ENCODE measurements around the gene GPR34.
"Not testable (repeated sequence)": the region's sequence is repeated elsewhere in the genome, so short reads cannot be mapped to it uniquely, and the experiment has no call there.

GPR34 gene

DNA sequence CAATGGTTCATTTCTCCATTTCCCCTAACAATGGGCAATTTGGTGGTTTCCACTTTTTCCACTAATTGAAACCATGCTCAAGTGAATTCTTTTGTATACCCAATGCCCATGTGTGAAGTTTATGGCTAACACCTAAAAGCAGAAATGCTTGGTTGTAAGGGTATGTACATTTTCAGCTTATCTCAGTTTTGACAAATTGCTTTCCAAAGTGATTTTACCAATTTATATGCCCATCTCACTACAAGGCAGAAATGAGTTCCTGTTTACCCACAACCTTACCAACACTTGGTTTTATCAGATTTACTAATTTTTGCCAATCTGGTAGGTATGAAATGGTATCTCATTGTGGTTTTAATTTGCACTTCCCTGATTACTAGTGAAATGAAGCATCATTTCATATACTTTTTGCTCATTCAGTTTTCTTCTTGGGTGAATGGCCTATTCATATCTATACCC is 14.8 kb downstream of the GPR34 start:
- no peak for DNase-seq

DNA sequence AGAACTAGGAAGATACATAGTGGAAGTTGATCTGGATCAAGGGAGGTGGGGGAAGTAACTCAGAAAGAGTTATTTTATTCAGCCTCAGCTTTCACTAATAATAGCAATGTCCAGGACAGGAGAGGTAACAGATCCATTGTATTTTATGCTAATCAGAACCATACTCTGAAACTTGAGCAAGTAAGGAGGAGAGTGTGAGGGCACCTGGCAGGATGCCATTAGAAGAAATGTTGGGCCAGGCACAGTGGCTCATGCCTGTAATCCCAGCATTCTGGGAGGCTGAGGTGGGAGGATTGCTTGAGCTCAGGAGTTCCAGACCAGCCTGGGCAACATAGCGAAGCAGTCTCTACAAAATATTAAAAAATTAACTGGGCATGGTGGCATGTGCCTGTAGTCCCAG is 16.3 kb downstream of the GPR34 start:
- DNase-seq, result no peak

DNA sequence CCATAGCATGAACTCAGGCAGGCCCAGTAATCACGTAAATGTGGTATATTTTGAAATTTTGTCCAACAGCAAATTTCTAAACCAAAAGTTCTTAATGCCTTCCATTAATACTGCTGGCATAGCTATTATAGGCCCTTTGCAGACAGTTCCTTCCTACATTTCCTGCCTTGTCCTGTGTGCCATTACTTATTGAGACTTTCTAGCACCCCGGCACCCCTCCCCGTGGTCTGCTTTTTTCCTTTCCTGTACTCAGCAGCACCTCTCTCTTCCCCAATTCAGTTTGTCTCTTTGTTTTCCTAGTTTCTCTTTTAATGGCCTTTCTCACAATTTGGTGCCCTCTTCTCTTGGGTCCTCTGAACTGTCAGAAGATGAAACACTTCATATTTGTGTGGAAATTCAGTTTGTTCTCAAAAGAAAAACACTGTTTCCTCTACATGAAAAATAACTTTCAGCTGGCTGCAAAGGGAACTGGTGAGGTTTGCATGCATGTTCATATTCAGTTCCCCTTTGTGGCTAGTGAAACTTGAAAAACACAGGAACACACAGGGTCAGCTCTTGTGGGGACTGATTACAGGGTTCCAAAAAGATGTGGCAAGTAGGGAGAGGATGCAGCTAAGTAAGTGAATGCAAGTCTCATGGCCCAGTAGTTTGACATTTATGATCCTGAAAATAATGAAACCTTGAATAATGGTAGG is 17.1 kb downstream of the GPR34 start:
- DNase-seq, result no peak

DNA sequence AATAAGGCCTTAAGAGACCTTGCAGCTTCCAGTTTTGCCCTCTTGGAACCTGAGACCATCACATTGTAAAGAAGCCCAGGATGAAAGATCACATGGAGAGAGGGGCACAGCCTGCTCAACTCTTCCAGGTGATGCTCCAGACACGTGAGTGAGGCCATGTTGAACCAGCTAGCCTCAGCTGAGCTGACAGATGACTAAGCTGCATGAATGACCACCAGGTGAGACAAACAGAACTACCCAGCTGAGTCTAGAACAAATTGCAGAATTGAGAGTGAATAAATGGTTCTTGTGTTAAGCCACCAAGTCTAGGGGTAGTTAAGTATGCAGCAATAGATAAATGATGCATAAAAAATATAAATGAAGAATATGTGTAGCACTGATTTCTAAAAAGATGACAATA is 18.4 kb downstream of the GPR34 start:
- no peak for DNase-seq

DNA sequence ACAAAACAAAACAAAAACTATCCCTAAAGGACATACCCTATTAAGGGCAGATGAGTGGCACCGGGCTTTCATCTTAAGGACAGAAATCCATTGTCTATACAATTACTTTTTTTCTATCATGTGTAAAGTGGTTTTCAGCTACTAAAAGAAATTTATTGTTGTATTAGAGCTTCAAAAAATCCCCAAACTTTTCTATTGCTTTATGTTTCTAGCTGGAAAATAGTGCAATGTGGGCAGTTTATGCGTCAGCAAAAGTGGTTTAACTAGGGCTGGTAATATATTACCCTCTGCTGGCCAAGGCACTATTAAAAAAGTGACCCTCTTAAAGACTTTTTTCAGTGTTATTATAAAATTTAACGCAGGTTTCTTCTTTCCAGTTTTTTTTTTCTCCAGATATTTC is 19.7 kb downstream of the GPR34 start:
- DNase-seq, result no peak

DNA sequence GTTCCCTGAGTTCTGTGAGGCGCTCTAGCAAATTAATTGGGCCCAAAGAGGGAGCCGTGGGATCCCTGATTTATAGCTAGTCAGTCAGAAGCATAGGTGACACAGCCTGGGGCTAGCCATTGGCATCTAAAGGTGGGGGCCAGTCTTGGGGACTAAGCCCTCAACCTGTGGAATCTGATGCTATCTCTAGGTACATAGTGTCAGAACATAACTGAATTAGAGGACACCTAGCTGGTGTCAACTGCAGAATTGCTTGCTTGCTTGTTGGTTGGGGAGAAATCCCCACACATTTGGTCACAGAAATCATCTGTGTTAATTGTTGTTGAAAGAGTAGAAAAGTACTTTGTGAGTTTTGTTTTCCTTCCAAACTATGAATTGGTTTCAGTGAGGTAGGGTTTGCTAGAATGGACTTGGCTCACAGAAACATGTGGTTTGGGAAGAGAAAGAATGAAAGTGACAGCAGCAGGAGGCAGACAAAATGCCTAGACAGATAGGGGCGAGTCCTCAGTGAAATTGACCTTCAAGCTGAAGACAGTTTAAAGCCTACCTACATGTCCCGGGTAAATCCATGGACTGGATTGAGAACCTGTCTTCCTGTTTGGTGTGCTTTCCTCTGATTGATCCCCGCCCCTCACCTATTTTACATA is 22.4 kb downstream of the GPR34 start:
- no peak for DNase-seq

DNA sequence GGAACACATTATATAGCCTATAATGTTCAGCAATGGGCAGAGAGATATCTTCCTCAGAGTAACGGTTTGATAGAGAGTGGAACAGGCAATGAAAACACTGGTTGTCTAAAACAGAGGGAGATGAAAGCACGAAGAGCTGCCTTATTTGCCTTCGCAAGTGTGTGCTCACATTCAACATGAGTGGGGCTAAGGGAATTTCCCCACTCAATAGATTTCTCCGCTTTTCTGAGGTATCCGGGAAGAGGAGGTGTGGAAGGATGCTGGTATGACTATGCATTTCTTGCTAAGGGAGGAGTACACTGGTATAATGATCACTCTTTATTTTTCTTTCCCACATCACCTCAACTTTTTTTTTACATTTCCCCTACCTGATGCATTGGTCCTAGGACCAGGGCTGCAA is 27.4 kb downstream of the GPR34 start:
- no peak for DNase-seq

DNA sequence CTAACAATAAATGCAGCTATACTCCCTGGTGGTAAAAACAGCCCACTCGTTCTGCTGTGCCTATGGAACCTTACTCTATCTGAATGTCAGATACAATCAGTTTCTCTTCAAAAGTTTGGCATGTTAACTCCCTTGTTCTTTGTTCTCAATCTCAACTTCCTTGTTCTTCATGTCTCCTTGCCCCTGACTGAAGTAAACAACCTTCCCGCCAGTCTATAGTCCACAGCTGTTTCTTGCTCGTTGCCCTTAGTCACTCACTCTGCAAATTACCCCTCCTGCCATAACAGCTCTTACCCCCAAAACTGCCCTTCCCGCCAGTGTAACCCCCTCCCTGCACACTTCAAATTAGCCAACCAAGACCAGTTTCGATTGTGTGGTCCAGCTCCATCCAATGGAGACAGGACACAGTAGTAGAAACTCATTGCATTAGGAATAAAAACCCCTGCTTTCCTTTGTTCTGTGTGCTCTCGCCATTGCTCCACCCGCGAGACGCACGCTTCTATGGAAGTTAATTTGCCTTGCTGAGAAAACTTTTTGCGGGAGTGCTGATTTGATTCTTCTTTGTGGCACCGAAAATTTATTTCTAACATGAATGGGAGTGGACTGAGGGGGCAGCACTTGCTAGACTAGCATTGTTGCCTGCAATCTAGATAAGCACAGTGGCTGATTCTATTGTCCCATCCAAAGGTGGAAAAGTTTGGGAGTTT is 28.1 kb downstream of the GPR34 start:
- DNase-seq, result no peak

DNA sequence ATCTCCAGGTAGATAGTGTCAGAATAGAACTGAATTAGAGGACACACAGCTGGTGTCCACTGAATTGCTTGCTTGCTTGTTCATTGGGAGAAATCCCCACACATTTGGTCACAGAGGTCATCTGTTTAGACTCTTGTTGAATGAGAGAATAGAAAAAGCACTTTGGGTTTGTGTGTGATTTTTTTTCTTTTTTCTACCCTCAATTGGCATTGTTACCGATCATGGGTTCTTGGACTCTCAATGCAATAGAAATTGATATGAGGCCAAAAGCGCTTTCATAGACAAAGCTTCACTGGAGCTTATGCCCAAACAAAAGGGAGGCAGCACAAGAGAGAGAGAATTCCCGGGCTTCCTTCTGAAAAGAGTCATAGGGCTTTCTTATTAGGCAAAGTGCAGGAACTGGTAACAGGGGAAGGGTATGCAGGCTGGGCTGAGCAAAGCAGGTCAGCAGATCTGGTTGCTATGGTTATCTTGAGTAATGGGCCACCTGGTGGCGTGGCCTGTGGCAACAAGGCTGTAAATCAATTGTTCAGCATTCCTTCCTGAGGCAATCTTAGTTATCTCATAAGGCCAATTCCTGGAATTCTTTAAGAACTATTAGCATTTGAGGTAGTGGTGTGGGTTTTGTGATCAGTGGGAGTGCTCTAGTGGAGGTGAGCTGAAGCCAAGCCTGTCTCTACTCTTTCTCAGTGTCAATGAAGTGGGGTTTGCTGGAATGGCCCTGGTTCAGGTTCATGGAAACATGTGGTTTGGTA is 29.9 kb downstream of the GPR34 start:
- DNase-seq, result no peak

DNA sequence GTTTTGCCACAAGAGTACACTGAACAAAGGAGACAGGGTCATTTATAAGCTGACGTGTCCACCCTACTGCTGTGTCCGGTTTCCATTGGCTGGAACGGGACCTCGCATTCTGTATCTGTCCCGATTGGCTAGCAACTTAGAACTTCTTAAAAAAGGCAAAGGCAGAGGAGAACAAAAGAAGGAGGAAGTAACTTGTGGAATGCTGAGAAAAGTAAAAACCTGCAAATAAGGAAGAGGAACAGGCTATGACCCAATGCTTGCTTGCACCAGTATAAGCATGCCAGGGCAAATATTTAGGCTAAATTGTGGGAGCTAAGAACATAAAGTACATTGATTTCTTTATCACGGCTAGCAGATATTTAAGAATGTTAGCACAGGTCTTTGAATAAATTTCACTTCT is 30.8 kb downstream of the GPR34 start:
- not testable (repeated sequence) for DNase-seq

DNA sequence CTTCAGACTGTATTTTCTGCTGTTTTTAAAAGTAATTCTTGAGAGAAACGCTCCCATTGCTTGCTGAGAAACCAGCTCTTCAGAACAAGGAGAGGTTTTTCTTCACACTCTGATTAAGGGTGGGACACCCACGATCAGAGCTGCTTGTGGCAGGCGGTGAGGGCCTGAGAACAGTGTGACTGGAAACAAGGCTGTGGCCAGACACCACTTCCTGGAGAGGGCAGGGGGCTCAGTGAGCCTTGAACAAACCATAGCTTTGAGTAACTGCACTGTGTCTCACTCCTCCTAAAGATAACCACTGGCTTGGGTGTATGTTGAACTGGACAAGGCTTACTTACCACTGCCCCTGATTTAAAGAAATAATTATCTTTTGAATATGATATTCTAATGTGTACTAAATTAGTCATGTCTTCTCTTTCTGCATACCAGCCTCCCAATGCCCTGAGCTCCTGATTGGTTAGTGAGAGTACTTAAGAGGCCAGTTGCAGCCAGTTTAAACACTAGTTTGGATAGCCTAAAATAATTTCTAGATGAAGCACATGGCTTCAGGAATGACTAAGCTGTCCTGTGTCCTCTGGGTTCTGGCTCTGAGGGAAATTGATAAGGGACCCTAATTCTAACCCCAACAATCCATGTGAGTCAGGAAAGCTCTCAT is 31.5 kb downstream of the GPR34 start:
- DNase-seq, result no peak

DNA sequence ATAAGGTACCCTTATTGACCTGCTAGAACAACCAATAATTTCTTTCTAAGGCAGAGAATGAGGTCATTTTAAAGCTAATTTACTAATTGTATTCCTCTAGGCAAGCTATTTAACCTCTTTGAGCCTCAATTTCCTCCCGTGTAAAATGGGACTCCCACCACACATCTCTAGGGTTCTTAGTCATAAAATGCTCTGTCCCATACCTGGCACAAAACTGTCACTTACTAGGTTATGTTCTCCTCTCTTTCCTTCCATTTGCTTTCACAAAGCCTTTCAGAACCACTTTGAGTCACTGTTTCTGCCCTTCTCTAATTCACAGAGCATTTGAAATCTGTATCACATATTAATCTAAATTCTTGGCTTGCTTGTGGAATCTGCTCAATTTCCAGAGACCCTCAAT is 32.8 kb downstream of the GPR34 start:
- no peak for DNase-seq

DNA sequence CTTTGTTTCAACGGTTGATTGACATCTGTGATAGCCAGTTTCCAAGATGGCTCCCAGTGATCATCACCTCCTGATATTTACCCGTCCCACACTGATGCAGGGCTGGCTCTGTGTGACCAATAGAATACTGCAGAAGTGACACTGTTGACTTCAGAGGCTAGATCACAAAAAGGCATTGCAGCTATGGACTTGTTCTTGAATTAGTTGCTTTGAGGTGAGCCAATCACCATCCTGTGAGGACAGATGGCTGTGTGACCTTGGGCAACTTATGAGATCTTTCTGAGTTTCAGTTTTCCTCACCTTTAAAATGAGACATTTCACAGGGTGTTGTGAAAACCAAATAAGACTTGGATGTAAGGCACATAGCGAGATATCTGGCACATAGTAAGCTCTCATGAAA is 33.4 kb downstream of the GPR34 start:
- no peak for DNase-seq

DNA sequence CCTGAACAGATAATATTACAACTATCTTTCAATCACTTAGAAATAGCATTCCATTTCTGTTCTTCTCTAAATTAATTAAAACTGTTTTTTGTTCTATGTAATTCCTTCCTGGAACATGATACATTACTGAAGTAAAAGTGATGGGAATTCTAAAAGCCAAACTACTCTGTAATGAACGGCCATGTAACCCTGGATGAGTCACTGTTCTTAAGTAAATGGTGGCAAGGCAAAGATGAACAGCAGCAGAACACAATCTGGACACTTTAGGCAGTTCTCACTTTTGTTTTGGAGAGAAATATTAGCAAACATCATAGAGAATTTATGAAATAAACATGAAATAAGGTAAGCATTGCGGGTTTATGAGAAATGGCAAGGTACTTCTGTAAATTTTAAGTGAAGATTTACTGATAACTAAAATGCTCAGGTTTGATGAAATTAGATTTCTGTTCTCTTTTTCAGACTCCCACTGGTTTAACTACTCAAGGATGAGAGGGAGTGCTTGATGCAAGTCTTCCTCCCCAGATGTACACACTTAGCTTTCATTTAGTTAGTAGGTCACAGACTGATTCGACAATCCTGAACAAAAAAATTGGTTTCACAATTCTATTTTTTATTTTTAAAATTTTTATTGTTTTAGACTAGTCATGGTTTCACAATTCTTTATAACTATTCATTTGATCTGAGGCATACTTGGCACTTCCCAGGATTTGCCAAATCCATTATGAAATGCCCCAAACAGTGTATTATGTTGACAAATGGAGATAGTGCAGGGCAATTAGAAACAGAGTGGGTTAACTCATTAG is 34.2 kb downstream of the GPR34 start:
- no peak for DNase-seq

DNA sequence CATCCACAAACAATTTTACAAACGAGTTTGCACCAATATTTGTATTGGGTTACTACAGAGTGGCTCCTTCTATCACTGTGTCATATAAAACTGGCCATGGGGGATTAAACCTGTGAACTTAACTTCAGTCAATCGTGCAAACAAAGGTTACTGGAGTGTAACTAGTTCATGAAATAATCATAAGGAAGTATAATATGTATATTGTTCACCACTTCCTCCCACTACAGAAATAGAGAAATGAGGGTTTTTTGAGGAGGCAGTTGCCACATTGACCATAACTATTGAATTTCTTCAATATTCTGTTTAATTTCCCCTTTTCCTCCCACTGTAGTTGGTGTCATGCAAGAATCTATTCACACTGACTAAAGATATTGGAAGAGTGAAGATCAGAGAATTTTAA is 35.1 kb downstream of the GPR34 start, which contains the start of gene GPR82:
Gene GPR82 (plus strand): TSS at position 356 of the 400 bp plus-strand sequence. CDS start 2,846 bp downstream, outside the sequence.
- DNase-seq, result no peak

DNA sequence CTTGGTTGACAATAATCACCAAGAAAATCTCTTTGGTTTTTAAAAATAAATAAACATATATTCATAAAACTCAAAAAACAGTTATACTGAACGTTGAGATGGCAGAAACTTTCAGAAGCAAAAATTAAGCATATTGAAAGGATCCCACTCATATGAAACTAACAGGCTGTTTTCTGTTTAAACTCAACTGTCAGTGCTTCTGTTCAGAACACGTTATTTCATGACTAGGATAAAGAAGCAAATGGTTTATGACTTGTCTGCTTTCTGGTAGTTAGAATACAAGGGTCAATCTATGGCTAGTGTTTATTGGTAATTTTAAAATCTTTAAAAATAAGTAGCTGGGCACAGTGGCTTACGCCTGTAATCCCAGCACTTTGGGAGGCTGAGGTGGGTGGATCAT is 39.4 kb downstream of the GPR34 start:
- no peak for DNase-seq

DNA sequence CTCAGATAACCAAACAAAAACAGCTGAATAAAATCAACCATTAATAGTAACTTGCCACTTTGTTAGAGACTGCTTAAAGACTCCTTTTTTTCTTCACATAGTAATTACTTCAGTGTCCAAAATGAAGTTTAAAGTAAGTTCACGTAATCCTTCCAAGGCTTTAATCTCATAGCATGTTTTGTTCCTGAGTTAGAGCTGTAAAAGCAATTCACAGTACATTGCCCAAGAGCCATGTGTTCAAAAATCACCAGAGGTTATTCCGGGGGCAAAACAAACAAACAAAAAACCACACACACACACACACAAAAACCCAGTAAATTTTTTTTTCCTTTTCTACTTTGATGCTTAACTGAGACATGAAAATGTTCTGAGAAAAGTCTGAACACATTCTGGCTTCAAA is 41.3 kb downstream of the GPR34 start:
- no peak for DNase-seq

DNA sequence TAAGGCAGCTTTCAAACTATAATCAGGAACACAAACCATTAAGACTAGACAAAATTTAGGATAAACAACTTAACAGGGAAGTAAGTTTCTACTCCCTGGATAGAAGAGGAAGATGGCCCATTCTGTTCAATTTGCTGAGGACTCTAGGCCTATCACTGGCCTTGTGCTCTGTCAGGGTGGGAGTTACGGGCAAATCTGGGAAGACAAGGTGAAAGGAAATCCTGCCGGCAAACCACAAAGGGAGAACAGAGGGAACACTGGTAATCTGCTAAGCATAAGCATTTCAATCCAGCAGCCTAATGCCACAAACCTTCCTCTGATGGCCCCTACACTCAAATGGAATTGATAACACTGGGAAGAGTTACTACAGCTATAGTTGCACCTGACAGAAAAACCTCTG is 43.5 kb downstream of the GPR34 start:
- DNase-seq, result no peak

DNA sequence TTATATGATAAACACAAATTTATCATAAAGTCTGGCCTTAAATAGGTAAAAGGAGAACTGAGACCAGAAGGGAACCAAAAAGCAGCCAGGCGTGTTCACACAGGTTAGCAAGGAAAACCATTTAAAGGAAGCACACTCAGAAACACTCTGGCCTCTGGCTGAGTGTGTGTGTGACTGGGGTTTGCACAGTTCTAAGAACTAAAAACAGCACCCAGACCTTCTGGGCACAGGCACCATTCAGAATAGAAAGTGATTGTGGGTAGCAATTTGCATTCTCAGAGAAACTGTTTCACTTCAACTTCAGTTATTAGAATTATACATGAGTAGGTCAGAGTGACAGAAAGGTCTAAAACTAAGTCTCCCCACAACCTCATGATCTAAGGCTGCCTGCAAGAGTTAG is 45.2 kb downstream of the GPR34 start:
- DNase-seq, result no peak

DNA sequence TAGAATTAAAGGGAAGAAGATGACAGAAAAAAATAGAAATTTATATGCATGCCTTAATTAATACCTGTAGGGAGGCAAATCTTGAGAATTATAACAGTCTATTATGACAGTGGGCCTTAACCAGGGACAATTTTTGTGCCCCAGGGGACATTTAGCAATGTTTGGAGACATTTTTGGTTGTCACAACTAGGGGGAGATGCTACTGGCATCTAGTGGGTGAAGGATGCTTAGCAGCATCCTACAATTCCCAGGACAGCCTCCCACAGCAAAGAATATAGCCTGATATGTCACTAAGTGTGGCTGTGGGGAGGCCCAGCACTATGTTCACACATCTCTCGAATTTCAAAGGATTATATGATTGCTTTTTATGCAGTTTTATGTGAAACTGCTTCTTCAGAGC is 45.8 kb downstream of the GPR34 start:
- no peak for DNase-seq

DNA sequence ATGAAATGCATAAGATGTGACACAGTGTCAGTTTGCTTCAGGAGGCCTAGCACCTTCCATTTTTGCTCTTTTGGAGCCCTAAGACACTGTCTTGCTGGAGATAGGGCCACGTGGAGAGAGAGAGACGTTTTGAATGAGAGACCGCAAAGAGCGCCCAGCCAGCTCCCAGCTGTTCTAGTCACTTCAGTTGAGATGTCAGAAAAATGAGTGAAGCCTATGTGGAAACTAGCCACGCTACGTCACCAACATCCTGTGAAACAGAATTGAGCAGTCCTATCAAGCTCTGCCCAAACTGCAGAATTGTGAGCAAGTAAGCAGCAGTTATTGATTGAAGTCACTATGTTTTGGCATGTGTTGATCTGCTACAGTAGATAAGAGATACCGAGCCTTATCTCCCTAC is 48.3 kb downstream of the GPR34 start:
- no peak for DNase-seq

DNA sequence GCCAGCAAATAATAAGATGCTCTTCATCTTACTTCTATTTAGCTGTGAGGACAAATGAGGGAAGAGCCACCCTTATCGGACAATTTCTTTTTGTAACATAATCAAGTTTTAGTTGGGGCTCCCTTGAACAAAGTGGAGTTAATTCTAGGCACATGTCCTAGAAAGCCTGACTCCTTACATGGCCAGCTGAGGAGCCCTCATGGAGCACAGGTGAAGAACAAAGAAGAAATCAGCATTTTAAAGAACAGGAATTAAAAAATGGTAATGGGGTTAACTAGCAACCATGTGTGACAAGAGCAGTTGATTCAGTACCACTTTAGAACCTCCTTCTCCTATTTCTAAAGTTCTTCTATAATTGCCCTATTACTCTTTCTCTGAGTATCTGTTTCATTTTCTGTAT is 51.1 kb downstream of the GPR34 start:
- DNase-seq, result no peak
